K562 (cell line): ENCODE measurements around the gene SLC7A6OS. TPM values are rescaled to one million over a fixed set of nuclear protein-coding genes. Genes with fewer than 3 reads are reported as not detected.

Experiments used
- BCOR ChIP-seq: fragments of 450-650 bp; IDR thresholded peaks from 2 replicates; pipeline ENCODE4 v1.6.1; 2016
- ETS1 ChIP-seq: conservative IDR thresholded peaks from 2 replicates; pipeline ENCODE4 v1.6.1; 2011; ENCODE audit warnings: low read depth, mild to moderate bottlenecking, low read length; ENCODE audit not compliant: control insufficient read depth
- ETS2 ChIP-seq: IDR thresholded peaks from 2 replicates; pipeline ENCODE4 v1.6.1; 2016; ENCODE audit warnings: borderline replicate concordance, missing genetic modification characterization, mild to moderate bottlenecking, moderate library complexity, missing compliant biosample characterization; ENCODE audit not compliant: poor library complexity, severe bottlenecking
- HBP1 ChIP-seq: fragments of 450-650 bp; formaldehyde crosslinking; IDR thresholded peaks from 2 replicates; pipeline ENCODE4 v1.4.0; 2022; ENCODE audit warnings: missing genetic modification characterization
- JUNB ChIP-seq: fragments of 450-650 bp; formaldehyde crosslinking; conservative IDR thresholded peaks from 2 replicates; pipeline ENCODE4 v1.4.0; 2020; ENCODE audit warnings: mild to moderate bottlenecking
- MEF2A ChIP-seq: IDR thresholded peaks from 2 replicates; pipeline ENCODE4 v1.6.1; 2011; ENCODE audit warnings: low read depth, mild to moderate bottlenecking, low read length, moderate library complexity; ENCODE audit not compliant: control insufficient read depth
- MXI1 ChIP-seq: IDR thresholded peaks from 2 replicates; pipeline ENCODE4 v1.6.1; 2011; ENCODE audit warnings: low read depth, mild to moderate bottlenecking, improper control_type of control experiment, low read length
- PRDM10 ChIP-seq: fragments of 450-650 bp; IDR thresholded peaks from 2 replicates; pipeline ENCODE4 v1.6.1; 2018; ENCODE audit not compliant: partially characterized antibody
- PRPF4 ChIP-seq: fragments of 200-400 bp; formaldehyde crosslinking; IDR thresholded peaks from one replicate; pipeline ENCODE4 v1.6.1; 2017; ENCODE audit warnings: low read length, low read depth, mild to moderate bottlenecking; ENCODE audit not compliant: insufficient read depth, poor library complexity, severe bottlenecking
- PURB ChIP-seq: sonication (generic); formaldehyde crosslinking; IDR thresholded peaks from 2 replicates; pipeline ENCODE4 v1.9.0; 2021; ENCODE audit warnings: low read depth, mild to moderate bottlenecking, missing genetic modification reagents
- SMARCA5 ChIP-seq: fragments of 450-650 bp; IDR thresholded peaks from 2 replicates; pipeline ENCODE4 v1.6.1; 2016
- SP2 ChIP-seq: IDR thresholded peaks from 2 replicates; pipeline ENCODE4 v1.6.1; 2011; ENCODE audit warnings: mild to moderate bottlenecking, low read depth, low read length, moderate library complexity; ENCODE audit not compliant: poor library complexity, severe bottlenecking; ENCODE audit errors: extremely low read depth
- SREBF2 ChIP-seq: sonication (generic); formaldehyde crosslinking; IDR thresholded peaks from 2 replicates; pipeline ENCODE4 v1.4.0; 2020; ENCODE audit warnings: mild to moderate bottlenecking, missing genetic modification reagents
- ZBTB9 ChIP-seq: fragments of 450-650 bp; formaldehyde crosslinking; IDR thresholded peaks from 2 replicates; pipeline ENCODE4 v1.4.0; 2020; ENCODE audit warnings: mild to moderate bottlenecking, moderate library complexity
- ZFP1 ChIP-seq: fragments of 450-650 bp; formaldehyde crosslinking; IDR thresholded peaks from 2 replicates; pipeline ENCODE4 v1.4.0; 2020; ENCODE audit warnings: mild to moderate bottlenecking, mixed read lengths
- ZNF146 ChIP-seq: IDR thresholded peaks from one replicate; pipeline ENCODE4 v1.6.1; 2018; ENCODE audit warnings: missing compliant biosample characterization; ENCODE audit not compliant: unreplicated experiment
- ZNF280B ChIP-seq: fragments of 250-450 bp; sonication (Bioruptor Pico); IDR thresholded peaks from 2 replicates; pipeline ENCODE4 v1.5.1; 2021; ENCODE audit warnings: mild to moderate bottlenecking
- polyA plus RNA-seq, 8 experiments: library from polyadenylated mRNA; depleted of rRNA in 4 of 8; stranded (reverse) in 5 of 8; unstranded in 3 of 8; fragments of >200 nt; fragmentation: Nextera tagmentation in 2 of 8; fragmentation: Illumina TruSeq in 1 of 8; extraction: Ambion mirVana in 2 of 8; extraction: Trizol in 1 of 8; gene quantifications; 2 replicates each; pipeline versions ENCODE4 v1.2.1 to v1.2.3, GENCODE V29; 2011 to 2014; ENCODE audit warnings: inconsistent platforms in 1 of 8, missing spikeins in 1 of 8
- total RNA-seq, 7 experiments: library from RNA; depleted of rRNA in 6 of 7; stranded (reverse); fragments of >200 nt in 6 of 7; fragmentation: Illumina TruSeq in 2 of 7; extraction: Trizol in 2 of 7; gene quantifications; 2 replicates each; pipeline versions ENCODE4 v1.2.1 to v1.2.3, GENCODE V29; 2011 to 2021; ENCODE audit warnings: low replicate concordance in 1 of 7

Gene SLC7A6OS
- total and polyA plus RNA-seq, 9 of the 15 experiments (the other 6 are each of a cell fraction or from before 2014, with no cell fraction given), result 2.7 to 23.6 (median 17.2) TPM

- TF ChIP-seq SREBF2 (no peak; the same call in 1 of the 2 replicates), ETS2 (tag) (no peak), ZBTB9 (CRISPR knock-in tag) (no peak; the same call in 1 of the 2 replicates), ZNF146 (CRISPR knock-in tag) (peak; percentile 14), JUNB (CRISPR knock-in tag) (no peak), SP2 (no peak), HBP1 (CRISPR knock-in tag) (no peak), PRPF4 (peak; percentile 54), BCOR (0 out of 2 replicates have a peak, but pooled peaks have one; percentile 40), ZFP1 (CRISPR knock-in tag) (no peak), ZNF280B (CRISPR knock-in tag) (no peak), SMARCA5 (no peak), MXI1 (peak; percentile 63), PRDM10 (peak; percentile 49), ETS1 (peak; percentile 46; the same call in 1 of the 2 replicates), PURB (CRISPR knock-in tag) (no peak), MEF2A (no peak)
Observed at GRCh38 chr16:68310774-68311511, at the start of gene SLC7A6OS, which contains the start of gene PRMT7 (continued).
